Ectodermal cell (in vitro differentiated cells): Measurements from ENCODE around the gene SCN4A.

Experiments used
- H3K27ac ChIP-seq: 2 replicates; pipeline ENCODE4 v1.7.0; 2013; ENCODE audit warnings: mild to moderate bottlenecking, low read depth, low read length; ENCODE audit not compliant: insufficient read depth, poor library complexity, severe bottlenecking
- H3K27me3 ChIP-seq: 2 replicates; pipeline ENCODE4 v1.7.0; 2013; ENCODE audit warnings: mild to moderate bottlenecking, low read length; ENCODE audit not compliant: insufficient read depth, control insufficient read depth, poor library complexity, severe bottlenecking
- H3K36me3 ChIP-seq: one replicate; pipeline ENCODE4 v1.7.0; 2013; ENCODE audit warnings: low read length; ENCODE audit not compliant: control insufficient read depth, insufficient read depth
- H3K4me1 ChIP-seq: one replicate; pipeline ENCODE4 v1.7.0; 2013; ENCODE audit warnings: low read length; ENCODE audit not compliant: control insufficient read depth, insufficient read depth
- H3K4me3 ChIP-seq: 2 replicates; pipeline ENCODE4 v1.7.0; 2013; ENCODE audit warnings: low read depth, low read length, control low read depth; ENCODE audit not compliant: insufficient read depth
- H3K9me3 ChIP-seq: 2 replicates; pipeline ENCODE4 v1.7.0; 2013; ENCODE audit warnings: mild to moderate bottlenecking, low read length, moderate library complexity; ENCODE audit not compliant: control insufficient read depth
- WGBS, 2 experiments: methylation state at CpG; one replicate each; pipeline ENCODE4 v1.1.7; 2013; ENCODE audit warnings: missing lambda C conversion rate in 2 of 2; 5-methylcytosine and 5-hydroxymethylcytosine counted together

SCN4A gene

DNA sequence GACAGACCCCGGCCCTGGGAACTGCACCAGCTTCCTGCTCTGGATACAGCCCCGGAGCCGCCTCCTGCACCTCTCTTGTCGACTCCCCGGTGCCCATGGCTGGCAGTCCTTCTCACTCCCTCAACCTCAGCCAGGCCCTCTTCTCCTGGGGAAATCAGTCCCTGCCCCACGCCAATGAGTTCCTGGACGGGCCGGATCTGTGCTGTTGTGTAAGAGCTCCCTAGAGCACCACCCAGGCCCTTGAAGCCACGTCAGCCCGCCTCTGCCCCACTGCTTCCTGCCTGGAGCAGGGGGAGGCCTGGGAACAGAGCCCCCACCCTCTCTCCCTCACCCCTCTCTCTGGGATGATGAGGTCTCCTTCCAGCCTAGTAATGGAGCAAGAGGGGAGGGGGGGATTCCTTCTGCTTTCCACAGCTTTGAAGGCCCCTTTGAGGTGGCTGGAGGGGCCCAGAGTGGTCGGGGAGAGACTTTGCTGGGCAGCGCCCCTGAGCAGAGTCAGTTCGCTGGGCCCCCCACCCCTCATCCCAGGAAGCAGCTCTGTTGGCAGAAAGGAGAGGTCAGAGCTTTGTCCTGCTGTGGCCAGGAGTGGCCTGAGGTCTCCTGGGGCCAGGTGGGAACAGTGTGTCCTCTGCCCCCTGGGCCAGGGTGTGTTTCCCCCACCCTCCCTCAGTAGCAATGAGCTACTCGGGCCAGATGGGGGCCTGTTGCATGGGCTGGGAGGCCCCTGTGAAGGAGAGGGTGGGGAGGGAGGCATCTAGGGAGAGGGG is 29.2 kb upstream of the SCN4A start:
- H3K27ac ChIP-seq, result no peak overlapping the region
- H3K4me1 ChIP-seq, result peaks cover 10% of the 10 kb centered on the region
- no peaks in the 10 kb centered on the region for H3K36me3 ChIP-seq
- H3K27me3 ChIP-seq, result peaks cover 27% of the 10 kb centered on the region
- no peaks in the 10 kb centered on the region for H3K9me3 ChIP-seq
- H3K4me3 ChIP-seq, result no peak overlapping the region
- 89% methylated on average over 14 of the region's 14 CpGs for WGBS, 2 experiments

DNA sequence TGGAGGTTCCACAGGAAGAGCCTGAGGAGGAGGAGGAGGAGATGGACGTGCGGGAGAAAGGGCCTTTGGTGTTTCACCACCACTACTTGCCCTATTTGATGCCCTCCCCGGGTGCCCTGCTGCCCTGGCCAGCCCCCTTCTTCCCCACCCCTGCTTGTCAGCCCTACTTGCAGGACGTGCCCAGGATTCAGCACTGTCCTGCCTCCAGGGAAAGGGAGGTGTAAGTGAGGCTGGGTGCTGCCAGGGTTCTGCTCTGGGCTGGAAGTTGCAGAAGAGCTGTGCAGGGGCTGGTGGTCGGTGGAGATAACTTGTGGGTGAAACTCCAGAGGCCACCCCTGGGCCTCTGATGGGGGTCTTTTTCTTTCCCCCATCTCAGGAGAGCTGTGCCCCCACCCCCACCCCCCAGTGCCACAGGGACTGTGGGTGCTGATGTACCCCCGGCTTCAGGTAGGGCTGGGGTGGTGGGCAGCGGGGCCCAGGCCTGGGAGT is 28.4 kb upstream of the SCN4A start:
- no peaks in the 10 kb centered on the region for H3K9me3 ChIP-seq
- H3K27ac ChIP-seq, result no peak overlapping the region
- WGBS, 2 experiments, result 91 to 98% methylated on average over 7 of the region's 7 CpGs
- no peak overlapping the region for H3K4me3 ChIP-seq
- no peaks in the 10 kb centered on the region for H3K36me3 ChIP-seq
- peaks cover 10% of the 10 kb centered on the region for H3K4me1 ChIP-seq
- peaks cover 33% of the 10 kb centered on the region for H3K27me3 ChIP-seq

- Histone ChIP-seq H3K27ac (no peak overlapping the region), H3K4me3 (no peak overlapping the region), H3K9me3 (no peaks in the 10 kb centered on the region), H3K4me1 (peaks cover 3% of the 10 kb centered on the region), H3K36me3 (no peaks in the 10 kb centered on the region), H3K27me3 (peaks cover 33% of the 10 kb centered on the region)
- whole genome bisulfite sequencing, 2 experiments, result 92 to 93% methylated on average over 25 of the region's 25 CpGs
Measured at GRCh38 chr17:63999680-64000531, 27.2 kb upstream of the SCN4A start.

DNA sequence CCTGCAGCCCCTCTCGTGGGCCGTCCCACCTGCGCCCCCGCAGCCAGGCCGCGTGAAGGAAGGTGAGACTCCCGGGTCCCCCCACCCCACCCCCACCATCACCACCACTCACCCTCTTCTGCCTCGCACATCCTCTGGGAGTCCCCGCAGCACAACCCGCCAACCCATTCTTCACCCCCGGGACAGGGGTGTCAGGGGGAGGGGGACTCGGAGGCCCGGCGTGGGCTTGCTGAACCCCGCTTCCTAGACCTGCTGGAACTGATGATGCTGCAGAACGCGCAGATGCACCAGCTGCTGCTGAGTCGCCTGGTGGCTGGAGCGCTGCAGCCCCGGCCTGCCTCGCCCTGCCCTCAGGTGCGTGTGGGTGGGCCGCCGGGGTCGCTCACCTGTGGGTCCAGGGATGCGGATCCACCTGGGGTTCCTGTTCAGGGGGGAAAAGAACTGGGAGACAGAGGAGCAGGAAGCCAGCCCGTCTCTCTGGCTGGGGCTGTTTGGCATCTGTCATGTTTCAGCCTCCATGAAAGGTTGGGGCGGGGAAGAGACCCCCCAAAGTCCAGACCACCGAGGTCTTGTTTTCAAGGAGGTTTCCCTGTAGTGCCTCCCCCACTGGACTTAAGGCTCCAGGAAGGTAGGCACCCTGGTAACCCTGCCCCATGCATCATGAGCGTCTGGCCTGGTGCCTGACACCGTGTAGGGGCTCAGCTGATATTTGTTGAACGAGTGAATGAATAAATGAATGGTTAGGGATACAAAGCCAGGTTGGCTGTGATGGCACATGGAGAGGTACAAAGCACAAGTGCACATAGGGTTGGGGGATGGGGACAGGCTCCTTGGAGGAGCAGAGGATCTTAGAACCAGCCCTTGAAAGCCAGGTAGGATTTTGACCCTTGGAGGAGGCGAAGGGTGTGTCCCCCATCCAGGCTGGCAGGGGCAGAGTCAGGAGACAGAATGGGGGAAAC is 26.3 kb upstream of the SCN4A start:
- H3K4me1 ChIP-seq, result peaks cover 3% of the 10 kb centered on the region
- peaks cover 33% of the 10 kb centered on the region for H3K27me3 ChIP-seq
- WGBS, 2 experiments, result 33 to 36% methylated on average over 33 of the region's 33 CpGs
- H3K4me3 ChIP-seq, result peak overlapping the region; percentile 69
- H3K27ac ChIP-seq, result no peak overlapping the region
- no peaks in the 10 kb centered on the region for H3K36me3 ChIP-seq
- H3K9me3 ChIP-seq, result no peaks in the 10 kb centered on the region

DNA sequence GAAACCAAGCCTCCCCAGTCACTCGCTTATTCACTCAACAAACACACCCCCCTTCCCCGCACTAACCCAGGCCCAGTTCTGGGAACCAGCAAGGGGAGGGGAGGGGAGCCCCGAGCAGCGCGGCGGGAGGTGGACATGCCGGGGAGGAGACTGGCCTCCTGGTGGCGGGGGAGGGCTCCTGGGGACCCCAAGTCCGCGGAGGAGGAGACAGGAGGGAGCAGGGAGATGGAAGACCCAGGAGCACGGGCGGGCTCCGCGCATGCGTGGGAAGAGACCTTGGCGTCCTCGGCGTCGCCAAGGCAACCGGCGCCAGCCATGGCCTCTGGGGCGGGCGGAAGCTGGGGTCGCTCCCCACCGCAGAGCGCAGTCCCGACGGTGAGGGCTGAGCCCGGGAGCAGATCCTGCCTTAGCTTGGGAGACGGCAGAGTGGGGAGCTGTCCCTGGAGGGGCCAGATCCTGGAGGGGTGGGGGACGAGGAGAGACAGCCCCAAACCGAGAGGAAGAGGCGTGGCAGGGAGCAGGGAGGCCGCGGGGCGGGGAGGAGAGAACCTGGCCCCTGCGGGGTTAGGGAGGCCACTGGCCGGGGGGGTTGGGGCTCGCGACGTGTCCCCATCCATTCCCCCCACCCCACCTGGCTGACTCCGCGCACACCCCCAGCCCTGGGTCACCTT is 25.5 kb upstream of the SCN4A start, which contains the start of gene PRR29:
PRR29 (plus strand) TSS at position 302 of the 671 bp plus-strand sequence; CDS start at position 316, 14 bp downstream.
- H3K36me3 ChIP-seq, result no peaks in the 10 kb centered on the region
- no peaks in the 10 kb centered on the region for H3K9me3 ChIP-seq
- H3K27ac ChIP-seq, result no peak within 1 kb of the TSS
- 1% methylated on average over 41 to 43 of the region's 43 CpGs for WGBS, 2 experiments
- H3K4me1 ChIP-seq, result peaks cover 3% of the 10 kb centered on the region
- H3K4me3 ChIP-seq, result peak within 1 kb of the TSS; percentile 69
- peaks cover 33% of the 10 kb centered on the region for H3K27me3 ChIP-seq

DNA sequence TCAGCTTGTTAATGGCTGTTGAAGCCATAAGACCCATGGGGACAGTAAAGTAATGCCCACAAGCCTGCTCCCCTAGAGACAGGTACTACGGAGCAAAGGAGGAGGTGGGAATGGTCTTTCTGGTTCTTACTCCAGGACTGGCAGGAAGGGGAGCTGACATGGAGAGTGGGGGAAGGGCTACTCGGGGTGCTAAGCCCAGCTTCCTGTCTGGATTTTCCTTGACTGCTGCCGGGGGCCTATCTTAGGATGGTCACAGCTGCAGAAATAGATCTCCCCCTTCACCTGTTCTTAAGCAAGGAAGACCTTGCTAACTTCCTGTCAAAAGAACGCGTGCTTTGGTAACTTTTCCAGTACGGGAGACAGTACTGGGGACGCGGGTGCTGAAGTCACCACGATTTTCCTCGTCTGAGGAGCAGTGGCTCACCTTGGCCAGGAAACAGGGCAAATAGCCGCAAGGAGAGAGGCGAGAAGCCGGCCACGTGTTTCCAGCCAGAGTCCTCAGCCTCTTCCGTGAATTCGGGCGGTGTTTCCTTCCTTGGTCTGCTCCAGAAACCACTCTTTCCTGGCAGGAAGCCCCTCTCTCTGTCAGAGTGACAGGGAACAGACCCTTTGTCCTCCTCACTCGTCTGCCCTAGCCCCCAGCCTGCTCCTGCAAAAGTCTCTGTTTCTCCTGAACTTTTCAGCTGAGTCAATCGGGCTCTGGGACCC is 24.8 kb upstream of the SCN4A start:
- peaks cover 36% of the 10 kb centered on the region for H3K27me3 ChIP-seq
- 15 to 17% methylated on average over 19 of the region's 19 CpGs for WGBS, 2 experiments
- H3K9me3 ChIP-seq, result no peaks in the 10 kb centered on the region
- no peaks in the 10 kb centered on the region for H3K36me3 ChIP-seq
- no peak overlapping the region for H3K27ac ChIP-seq
- peak overlapping the region; percentile 69 for H3K4me3 ChIP-seq
- H3K4me1 ChIP-seq, result peaks cover 3% of the 10 kb centered on the region

DNA sequence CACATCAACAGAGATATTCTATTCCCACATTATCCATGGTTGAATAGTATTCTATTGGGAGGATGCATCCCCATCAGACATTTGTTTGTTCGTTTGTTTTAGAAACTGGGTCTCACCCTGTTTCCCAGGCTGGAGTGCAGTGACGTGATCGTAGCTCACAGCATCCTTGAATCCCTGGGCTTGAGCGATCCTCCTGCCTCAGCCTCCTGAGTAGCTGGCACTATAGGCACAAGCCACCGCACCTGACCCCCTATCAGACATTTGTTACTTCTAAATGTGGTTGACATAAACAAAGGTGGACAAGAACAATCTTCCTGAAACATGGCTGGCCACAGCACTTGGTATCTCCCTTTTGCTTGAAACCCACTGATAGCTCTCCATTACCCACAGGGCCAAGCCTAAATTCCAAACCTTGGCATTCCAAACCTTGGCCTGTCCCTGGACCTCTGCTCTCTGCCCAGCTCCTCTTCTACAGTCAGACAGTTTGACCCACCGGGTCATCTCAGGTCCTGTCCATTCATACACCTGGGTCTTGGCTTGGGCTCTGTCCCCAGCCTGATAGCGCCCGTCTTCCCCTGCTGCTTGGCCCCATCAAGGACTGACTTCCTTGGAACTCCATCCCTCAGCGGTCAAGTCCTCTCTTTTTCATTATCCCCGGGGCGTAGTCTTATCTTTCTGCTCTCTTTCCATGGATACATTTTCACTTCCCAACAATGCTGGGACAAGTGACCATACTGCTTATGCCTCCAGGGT is 23.9 kb upstream of the SCN4A start:
- WGBS, 2 experiments, result 90 to 92% methylated on average over 11 of the region's 11 CpGs
- Histone ChIP-seq H3K27me3 (peaks cover 41% of the 10 kb centered on the region), H3K4me3 (no peak overlapping the region), H3K36me3 (no peaks in the 10 kb centered on the region), H3K4me1 (peaks cover 3% of the 10 kb centered on the region), H3K9me3 (no peaks in the 10 kb centered on the region), H3K27ac (no peak overlapping the region)

- no peaks in the 10 kb centered on the region for H3K9me3 ChIP-seq
- peaks cover 3% of the 10 kb centered on the region for H3K4me1 ChIP-seq
- no peak overlapping the region for H3K4me3 ChIP-seq
- H3K36me3 ChIP-seq, result no peaks in the 10 kb centered on the region
- H3K27ac ChIP-seq, result no peak overlapping the region
- WGBS, 2 experiments, result 84 to 87% methylated on average over 3 of the region's 5 CpGs
- H3K27me3 ChIP-seq, result peaks cover 45% of the 10 kb centered on the region
Measured at GRCh38 chr17:63995626-63996025, 22.9 kb upstream of the SCN4A start.
